ENCODE measurements around the gene RBM4. TPM values are rescaled to one million over a fixed set of nuclear protein-coding genes. Genes with fewer than 3 reads are reported as not detected.
"Not testable (repeated sequence)": the region's sequence is repeated elsewhere in the genome, so short reads cannot be mapped to it uniquely, and the experiment has no call there.

The RBM4 gene
- total and polyA plus RNA-seq, 2 donors (not counting 1 experiment from before 2014, with no cell fraction given) = 105 to 161 TPM

GRCh38 chr11:66636411-66636810 is 2.1 kb upstream of the RBM4 start:
- Histone ChIP-seq H3K4me1 (ENCODE audit: control insufficient read depth, extremely low read depth, insufficient read depth, low read length) (peaks cover 5% of the 10 kb centered on the region), H4K20me1 (ENCODE audit: control insufficient read depth, extremely low read depth, insufficient read depth, low read length) (no peaks in the 10 kb centered on the region), H3K4me2 (ENCODE audit: extremely low read depth, insufficient read depth, low read length) (no peak overlapping the region), H3K9ac (ENCODE audit: insufficient read depth, low read length) (no peak overlapping the region), H3K27ac (ENCODE audit: insufficient read depth, low read length) (no peak overlapping the region), H3K4me3 (replicated peaks in 1 of 4; ENCODE audit: control extremely low read depth in 1 of 4, insufficient read depth in 1 of 4, low read depth in 3 of 4, low read length in 4 of 4) (no peak overlapping the region), H3K79me2 (ENCODE audit: control insufficient read depth, insufficient read depth, low read length) (peaks cover 78% of the 10 kb centered on the region), H3K27me3 (ENCODE audit: control insufficient read depth, insufficient read depth, low read length) (no peaks in the 10 kb centered on the region), H3K9me3 (ENCODE audit: control insufficient read depth, insufficient read depth, low read depth, low read length) (no peaks in the 10 kb centered on the region), H2AFZ (ENCODE audit: low read length) (no peak overlapping the region), H3K36me3 (ENCODE audit: control insufficient read depth, insufficient read depth, low read length) (peaks cover 3% of the 10 kb centered on the region)
- no peak for DNase-seq (ENCODE audit: low read depth in 2 of 2)
- no peak for TF ChIP-seq EZH2 (IDR thresholded peaks at IDR 0.05; ENCODE audit: low read length, missing control alignments)
- no peak for TF ChIP-seq CTCF (conservative IDR thresholded peaks at IDR 0.05 in 1 of 2, IDR thresholded peaks at IDR 0.05 in 1 of 2; ENCODE audit: low read depth in 1 of 2, low read length in 2 of 2)

- H2AFZ ChIP-seq (ENCODE audit: low read length) = peak overlapping the region; percentile 35
- H3K4me3 ChIP-seq (replicated peaks in 1 of 4; ENCODE audit: control extremely low read depth in 1 of 4, insufficient read depth in 1 of 4, low read depth in 3 of 4, low read length in 4 of 4) = peak overlapping the region; percentile 28 to 61 (median 53)
- H3K9ac ChIP-seq (ENCODE audit: insufficient read depth, low read length) = no peak overlapping the region
- H3K27me3 ChIP-seq (ENCODE audit: control insufficient read depth, insufficient read depth, low read length) = no peaks in the 10 kb centered on the region
- H3K4me2 ChIP-seq (ENCODE audit: extremely low read depth, insufficient read depth, low read length) = peak overlapping the region; percentile 96
- peaks cover 3% of the 10 kb centered on the region for H3K36me3 ChIP-seq (ENCODE audit: control insufficient read depth, insufficient read depth, low read length)
- TF ChIP-seq CTCF (conservative IDR thresholded peaks at IDR 0.05 in 1 of 2, IDR thresholded peaks at IDR 0.05 in 1 of 2; ENCODE audit: low read depth in 1 of 2, low read length in 2 of 2) (no peak), EZH2 (IDR thresholded peaks at IDR 0.05; ENCODE audit: low read length, missing control alignments) (no peak)
- peak overlapping the region; percentile 49 for H3K27ac ChIP-seq (ENCODE audit: insufficient read depth, low read length)
- no peaks in the 10 kb centered on the region for H3K9me3 ChIP-seq (ENCODE audit: control insufficient read depth, insufficient read depth, low read depth, low read length)
- no peak for DNase-seq (ENCODE audit: low read depth in 2 of 2)
- H4K20me1 ChIP-seq (ENCODE audit: control insufficient read depth, extremely low read depth, insufficient read depth, low read length) = no peaks in the 10 kb centered on the region
- peaks cover 80% of the 10 kb centered on the region for H3K79me2 ChIP-seq (ENCODE audit: control insufficient read depth, insufficient read depth, low read length)
- H3K4me1 ChIP-seq (ENCODE audit: control insufficient read depth, extremely low read depth, insufficient read depth, low read length) = peaks cover 5% of the 10 kb centered on the region
Measured at GRCh38 chr11:66637557-66638176, 836 bp upstream of the RBM4 start.

- Histone ChIP-seq H3K4me1 (ENCODE audit: control insufficient read depth, extremely low read depth, insufficient read depth, low read length) (peaks cover 5% of the 10 kb centered on the region), H3K79me2 (ENCODE audit: control insufficient read depth, insufficient read depth, low read length) (peaks cover 84% of the 10 kb centered on the region), H3K4me2 (ENCODE audit: extremely low read depth, insufficient read depth, low read length) (peak overlapping the region; percentile 99), H3K36me3 (ENCODE audit: control insufficient read depth, insufficient read depth, low read length) (peaks cover 14% of the 10 kb centered on the region), H3K9ac (ENCODE audit: insufficient read depth, low read length) (peak overlapping the region; percentile 92), H3K9me3 (ENCODE audit: control insufficient read depth, insufficient read depth, low read depth, low read length) (no peaks in the 10 kb centered on the region), H3K27ac (ENCODE audit: insufficient read depth, low read length) (peak overlapping the region; percentile 96), H2AFZ (ENCODE audit: low read length) (no peak overlapping the region), H3K4me3 (replicated peaks in 1 of 4; ENCODE audit: control extremely low read depth in 1 of 4, insufficient read depth in 1 of 4, low read depth in 3 of 4, low read length in 4 of 4) (peak overlapping the region; percentile 89 to 95 (median 91)), H4K20me1 (ENCODE audit: control insufficient read depth, extremely low read depth, insufficient read depth, low read length) (peaks cover 2% of the 10 kb centered on the region), H3K27me3 (ENCODE audit: control insufficient read depth, insufficient read depth, low read length) (no peaks in the 10 kb centered on the region)
- TF ChIP-seq CTCF (conservative IDR thresholded peaks at IDR 0.05 in 1 of 2, IDR thresholded peaks at IDR 0.05 in 1 of 2; ENCODE audit: low read depth in 1 of 2, low read length in 2 of 2) = no peak
- TF ChIP-seq EZH2 (IDR thresholded peaks at IDR 0.05; ENCODE audit: low read length, missing control alignments) = no peak
- peak; percentile 39 to 53 for DNase-seq (ENCODE audit: low read depth in 2 of 2)
Measured at GRCh38 chr11:66639066-66639813, 737 bp downstream of the RBM4 start.

GRCh38 chr11:66639814-66640340 is 1.4 kb downstream of the RBM4 start:
- H3K27ac ChIP-seq (ENCODE audit: insufficient read depth, low read length); DNase-seq (ENCODE audit: low read depth in 2 of 2); H4K20me1 ChIP-seq (ENCODE audit: control insufficient read depth, extremely low read depth, insufficient read depth, low read length): not testable (repeated sequence)

More at GRCh38 chr11:66639814-66640340, 1.4 kb downstream of the RBM4 start:
- H3K79me2 ChIP-seq (ENCODE audit: control insufficient read depth, insufficient read depth, low read length) = peaks cover 85% of the 10 kb centered on the region
- H3K4me2 ChIP-seq (ENCODE audit: extremely low read depth, insufficient read depth, low read length) = peak overlapping the region; percentile 99
- peak overlapping the region; percentile 89 to 95 (median 91) for H3K4me3 ChIP-seq (replicated peaks in 1 of 4; ENCODE audit: control extremely low read depth in 1 of 4, insufficient read depth in 1 of 4, low read depth in 3 of 4, low read length in 4 of 4)
- H3K4me1 ChIP-seq (ENCODE audit: control insufficient read depth, extremely low read depth, insufficient read depth, low read length); H3K9ac ChIP-seq (ENCODE audit: insufficient read depth, low read length); H2AFZ ChIP-seq (ENCODE audit: low read length); H3K27me3 ChIP-seq (ENCODE audit: control insufficient read depth, insufficient read depth, low read length); H3K9me3 ChIP-seq (ENCODE audit: control insufficient read depth, insufficient read depth, low read depth, low read length): not testable (repeated sequence)
- H3K36me3 ChIP-seq (ENCODE audit: control insufficient read depth, insufficient read depth, low read length) = peaks cover 14% of the 10 kb centered on the region
